H1 (cell line): ENCODE results near the gene PDGFA. TPM values are rescaled to one million over a fixed set of nuclear protein-coding genes. Genes with fewer than 3 reads are reported as not detected.

Experiments used
- CTCF ChIA-PET: fragments of 300-600 bp; sonication (Branson Sonifier 250); formaldehyde crosslinking; loops from one replicate; lab custom pipeline; 2021; ENCODE audit not compliant: partially characterized antibody; lab: Charles Lee
- POLR2A ChIA-PET: fragments of 300-600 bp; sonication (Branson Sonifier 250); formaldehyde crosslinking; loops from one replicate; lab custom pipeline; 2021; ENCODE audit warnings: inconsistent platforms; ENCODE audit not compliant: partially characterized antibody; lab: Charles Lee
- DNase-seq, 2 experiments: peaks; one replicate each; pipeline versions ENCODE4 v3.0.0 to v3.0.0-alpha.2; 2010 to 2022; ENCODE audit warnings: low spot score in 2 of 2, low read depth in 1 of 2, mixed read lengths in 1 of 2
- FAIRE-seq: peaks from 2 replicates; lab custom pipeline; 2011; peaks lifted over from hg19 to GRCh38; lab: Jason Lieb, UNC
- H2AFZ ChIP-seq: 2 replicates; pipeline ENCODE4 v1.8.1; 2012; ENCODE audit warnings: low read length, inconsistent platforms
- H2AK5ac ChIP-seq: 2 replicates; pipeline ENCODE4 v1.6.1; 2013; ENCODE audit warnings: low read depth, low read length
- H2BK120ac ChIP-seq: replicated peaks from 2 replicates; pipeline ENCODE3; 2013; ENCODE audit warnings: low read depth, low read length, inconsistent platforms
- H2BK12ac ChIP-seq: 2 replicates; pipeline ENCODE4 v1.6.1; 2013; ENCODE audit warnings: low read depth, low read length
- H2BK15ac ChIP-seq: 2 replicates; pipeline ENCODE4 v1.6.1; 2013; ENCODE audit warnings: low read length
- H2BK20ac ChIP-seq: 2 replicates; pipeline ENCODE4 v1.6.1; 2013; ENCODE audit warnings: low read length
- H2BK5ac ChIP-seq: 2 replicates; pipeline ENCODE4 v1.6.1; 2013; ENCODE audit warnings: low read depth, low read length
- H3K14ac ChIP-seq: 2 replicates; pipeline ENCODE4 v1.6.1; 2013; ENCODE audit warnings: inconsistent platforms; ENCODE audit not compliant: insufficient read length
- H3K18ac ChIP-seq: 2 replicates; pipeline ENCODE4 v1.6.1; 2013; ENCODE audit warnings: low read length; ENCODE audit errors: extremely low read depth
- H3K23ac ChIP-seq: 2 replicates; pipeline ENCODE4 v1.6.1; 2013; ENCODE audit warnings: inconsistent platforms; ENCODE audit not compliant: insufficient read length
- H3K23me2 ChIP-seq: 2 replicates; pipeline ENCODE4 v1.6.1; 2013; ENCODE audit warnings: low read depth, low read length
- H3K27ac ChIP-seq: 2 replicates; pipeline ENCODE4 v1.6.1; 2011; ENCODE audit warnings: low read depth, low read length, inconsistent platforms
- H3K27me3 ChIP-seq, 4 experiments: replicated peaks in 1 of 4; 1 replicate in 1 of 4; 2 replicates in 3 of 4; pipeline versions ENCODE4 v1.6.1 to v1.8.1; 2011 to 2013; ENCODE audit warnings: low read length in 3 of 4, mild to moderate bottlenecking in 3 of 4, inconsistent platforms in 2 of 4, mixed read lengths in 2 of 4, moderate library complexity in 1 of 4; ENCODE audit not compliant: control insufficient read depth in 3 of 4, insufficient read depth in 3 of 4; ENCODE audit errors: extremely low read depth in 1 of 4
- H3K36me3 ChIP-seq, 4 experiments: 2 replicates each; pipeline versions ENCODE4 v1.6.1 to v1.8.1; 2011 to 2013; ENCODE audit warnings: mild to moderate bottlenecking in 4 of 4, low read length in 3 of 4, moderate library complexity in 2 of 4, control low read depth in 1 of 4, inconsistent platforms in 1 of 4; ENCODE audit not compliant: insufficient read depth in 4 of 4, control insufficient read depth in 2 of 4
- H3K4ac ChIP-seq: replicated peaks from 2 replicates; pipeline ENCODE3; 2013; ENCODE audit warnings: low read length, low read depth, mixed read lengths, inconsistent platforms; ENCODE audit not compliant: insufficient read length
- H3K4me1 ChIP-seq, 4 experiments: replicated peaks in 1 of 4; 1 replicate in 1 of 4; 2 replicates in 3 of 4; pipeline versions ENCODE4 v1.6.1 to v1.8.1; 2011 to 2013; ENCODE audit warnings: low read length in 3 of 4, inconsistent platforms in 2 of 4, mixed read lengths in 1 of 4; ENCODE audit not compliant: insufficient read depth in 4 of 4, control insufficient read depth in 3 of 4
- H3K4me2 ChIP-seq, 2 experiments: 2 replicates each; pipeline versions ENCODE4 v1.6.1 to v1.8.1; 2011 to 2013; ENCODE audit warnings: low read depth in 2 of 2, low read length in 2 of 2, control low read depth in 1 of 2, inconsistent platforms in 1 of 2, mild to moderate bottlenecking in 1 of 2; ENCODE audit not compliant: insufficient read depth in 1 of 2
- H3K4me3 ChIP-seq, 4 experiments: fragments of 200-600, 300-600 bp in 1 of 4; sonication (generic), shearing (Covaris generic), sonication (Bioruptor Twin) in 1 of 4; 2 replicates each; pipeline versions ENCODE4 v1.5.1 to v1.8.1; 2011 to 2016; ENCODE audit warnings: low read length in 4 of 4, low read depth in 3 of 4, control low read depth in 2 of 4, inconsistent platforms in 2 of 4, mild to moderate bottlenecking in 2 of 4, mixed read lengths in 1 of 4, moderate library complexity in 1 of 4; ENCODE audit not compliant: insufficient read depth in 2 of 4; ENCODE audit errors: extremely low read depth in 1 of 4
- H3K56ac ChIP-seq: replicated peaks from 2 replicates; pipeline ENCODE3; 2013; ENCODE audit warnings: low read depth, mild to moderate bottlenecking, mixed read lengths, low read length, inconsistent platforms; ENCODE audit not compliant: insufficient read length
- H3K79me1 ChIP-seq: 2 replicates; pipeline ENCODE4 v1.6.1; 2013; ENCODE audit warnings: low read depth, low read length, control low read depth
- H3K79me2 ChIP-seq, 2 experiments: 2 replicates each; pipeline versions ENCODE4 v1.6.1 to v1.8.1; 2012 to 2013; ENCODE audit warnings: low read length in 2 of 2, mild to moderate bottlenecking in 2 of 2, inconsistent platforms in 1 of 2; ENCODE audit not compliant: insufficient read depth in 2 of 2, control insufficient read depth in 1 of 2
- H3K9ac ChIP-seq, 4 experiments: replicated peaks in 1 of 4; 1 replicate in 1 of 4; 2 replicates in 3 of 4; pipeline versions ENCODE4 v1.6.1 to v1.8.1; 2011 to 2013; ENCODE audit warnings: low read depth in 3 of 4, low read length in 3 of 4, control low read depth in 2 of 4, mild to moderate bottlenecking in 2 of 4, moderate library complexity in 2 of 4, inconsistent platforms in 1 of 4; ENCODE audit errors: extremely low read depth in 1 of 4
- H3K9me3 ChIP-seq, 2 experiments: 2 replicates each; pipeline versions ENCODE4 v1.6.1 to v1.8.1; 2012 to 2013; ENCODE audit warnings: mild to moderate bottlenecking in 2 of 2, moderate library complexity in 2 of 2, control low read depth in 1 of 2, inconsistent platforms in 1 of 2, low read depth in 1 of 2, low read length in 1 of 2, mixed read lengths in 1 of 2; ENCODE audit not compliant: insufficient read depth in 2 of 2
- H4K20me1 ChIP-seq, 2 experiments: replicated peaks in 1 of 2; 2 replicates each; pipeline versions ENCODE3 to v1.8.1; 2011 to 2013; ENCODE audit warnings: inconsistent platforms in 2 of 2, low read length in 2 of 2, mild to moderate bottlenecking in 1 of 2; ENCODE audit not compliant: insufficient read depth in 2 of 2, control insufficient read depth in 1 of 2
- H4K5ac ChIP-seq: 2 replicates; pipeline ENCODE4 v1.6.1; 2013; ENCODE audit warnings: low read length, low read depth, mixed read lengths, inconsistent platforms; ENCODE audit not compliant: insufficient read length
- H4K8ac ChIP-seq: 2 replicates; pipeline ENCODE4 v1.8.0; 2013; ENCODE audit warnings: mild to moderate bottlenecking, moderate library complexity, low read length, inconsistent platforms; ENCODE audit not compliant: insufficient read depth; ENCODE audit errors: extremely low read depth
- H4K91ac ChIP-seq: replicated peaks from 2 replicates; pipeline ENCODE3; 2013; ENCODE audit warnings: low read length, mixed read lengths, inconsistent platforms; ENCODE audit not compliant: insufficient read length
- NANOG ChIP-seq: IDR thresholded peaks from 2 replicates; pipeline ENCODE4 v1.6.1; 2011; ENCODE audit warnings: low read length, low read depth, mild to moderate bottlenecking, inconsistent platforms; ENCODE audit not compliant: insufficient read depth, poor library complexity, severe bottlenecking
- PHF8 ChIP-seq: fragments of 200-600 bp; sonication (generic); conservative IDR thresholded peaks from 2 replicates; pipeline ENCODE4 v1.7.1; 2012; ENCODE audit warnings: low read depth, mild to moderate bottlenecking, inconsistent platforms, low read length, moderate library complexity
- SIN3A ChIP-seq, 2 experiments: IDR thresholded peaks in 1 of 2; conservative IDR thresholded peaks in 1 of 2; 2 replicates each; pipeline ENCODE4 v1.6.1; 2011 to 2012; ENCODE audit warnings: low read length in 2 of 2, improper control_type of control experiment in 1 of 2, low read depth in 1 of 2, mild to moderate bottlenecking in 1 of 2
- WGBS, 2 experiments: shearing (Covaris generic) in 1 of 2; methylation state at CpG; one replicate each; pipeline versions ENCODE4 v1.1.6 to v1.1.7; 2013 to 2015; ENCODE audit warnings: low lambda C conversion rate in 2 of 2, mixed read lengths in 2 of 2, inconsistent platforms in 1 of 2, low coverage in 1 of 2, missing lambda C conversion rate in 1 of 2; ENCODE audit not compliant: insufficient replicate concordance in 2 of 2, insufficient coverage in 1 of 2, insufficient read length in 1 of 2; ENCODE audit errors: extremely low coverage in 1 of 2, missing lambda C conversion rate in 1 of 2; 5-methylcytosine and 5-hydroxymethylcytosine counted together
- polyA plus RNA-seq, 7 experiments: library from polyadenylated mRNA; depleted of rRNA in 3 of 7; stranded (reverse) in 5 of 7; unstranded in 2 of 7; fragments of >200 nt in 5 of 7; fragments of 200-250 nt in 2 of 7; gene quantifications; 1 replicate in 5 of 7; 2 replicates in 1 of 7; 4 replicates in 1 of 7; pipeline versions ENCODE4 v1.2.1 to v1.2.3, GENCODE V29; 2011 to 2013; ENCODE audit warnings: missing spikeins in 2 of 7, mixed read lengths in 2 of 7
- total RNA-seq: library from RNA; stranded (reverse); fragmentation: NEBNext Ultra II Directional; extraction: Animal tissue kit (Norgen Biotek cat#: 25700); gene quantifications from 2 replicates; pipeline ENCODE4 v1.2.1, GENCODE V29; 2021

PDGFA gene
- total and polyA plus RNA-seq, 2 of the 8 experiments (the other 6 are each of a cell fraction or from before 2014, with no cell fraction given): 21.1 to 43.0 TPM

- Histone ChIP-seq H3K23ac (no peak overlapping the region), H3K79me2 (peaks cover 0 to 36% of the 10 kb centered on the region in 2 experiments; a peak in 3 of 4 replicates), H2BK15ac (no peak overlapping the region), H3K4me1 (peaks cover 6 to 26% (median 13%) of the 10 kb centered on the region in 4 experiments), H3K27ac (no peak overlapping the region), H3K4me3 (no peak overlapping the region), H3K4me2 (no peak overlapping the region), H3K14ac (no peak overlapping the region), H2BK20ac (no peak overlapping the region), H3K23me2 (no peaks in the 10 kb centered on the region), H4K20me1 (peaks cover 9 to 17% of the 10 kb centered on the region in 2 experiments), H3K4ac (no peak overlapping the region), H2AFZ (no peak overlapping the region), H3K18ac (no peak overlapping the region), H3K27me3 (no peaks in the 10 kb centered on the region; a peak in 1 of 7 replicates), H3K56ac (no peak overlapping the region), H4K5ac (no peak overlapping the region), H4K91ac (no peak overlapping the region), H3K79me1 (no peaks in the 10 kb centered on the region; the same call in none of the 2 replicates), H4K8ac (no peak overlapping the region; the same call in 1 of the 2 replicates), H2BK5ac (no peak overlapping the region), H3K36me3 (peaks cover 0 to 26% (median 8%) of the 10 kb centered on the region in 4 experiments; a peak in 6 of 8 replicates), H2AK5ac (no peak overlapping the region), H3K9ac (no peak overlapping the region), H2BK120ac (no peak overlapping the region), H2BK12ac (no peak overlapping the region), H3K9me3 (no peaks in the 10 kb centered on the region)
- no peak for FAIRE-seq
- no peak for DNase-seq
- WGBS, 2 experiments: 97% methylated on average over 9 of the region's 17 CpGs; no CpG with 5 or more reads in 1 of the 2 experiments
- POLR2A ChIA-PET: no interaction called here
- TF ChIP-seq PHF8 (no peak), SIN3A (conservative IDR thresholded peaks at IDR 0.05 in 1 of 2, IDR thresholded peaks at IDR 0.05 in 1 of 2; ENCODE audit: low read depth in 1 of 2, low read length in 2 of 2) (no peak), NANOG (no peak)
- CTCF ChIA-PET: interaction anchor here (0.9 kb wide), 1 partner anchor 62 kb away, joined by 3 read pairs; no protein-coding TSS in a partner anchor
Observed at GRCh38 chr7:510131-510481, 9.5 kb downstream of the PDGFA start.
